ENCODE data around the gene PPP1R10.
A peak's percentile ranks its signal among the peaks of the same experiment; 100 is the strongest.

DNA sequence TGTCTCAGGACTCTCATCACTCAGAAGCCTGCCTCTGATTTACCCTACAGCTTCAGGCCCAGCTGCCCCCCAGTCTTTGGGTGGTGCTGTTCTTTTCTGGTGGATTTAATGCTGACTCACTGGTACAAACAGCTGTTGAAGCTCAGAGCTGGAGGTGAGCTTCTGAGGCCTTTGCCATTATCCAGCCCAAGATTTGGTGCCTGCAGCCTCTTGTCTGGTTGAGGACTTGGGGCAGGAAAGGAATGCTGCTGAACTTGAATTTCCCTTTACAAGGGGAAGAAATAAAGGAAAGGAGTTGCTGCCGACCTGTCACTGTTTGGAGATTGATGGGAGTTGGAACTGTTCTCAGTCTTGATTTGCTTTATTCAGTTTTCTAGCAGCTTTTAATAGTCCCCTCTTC is 26.0 kb downstream of the PPP1R10 start:
- TF ChIP-seq, protein P1, sequence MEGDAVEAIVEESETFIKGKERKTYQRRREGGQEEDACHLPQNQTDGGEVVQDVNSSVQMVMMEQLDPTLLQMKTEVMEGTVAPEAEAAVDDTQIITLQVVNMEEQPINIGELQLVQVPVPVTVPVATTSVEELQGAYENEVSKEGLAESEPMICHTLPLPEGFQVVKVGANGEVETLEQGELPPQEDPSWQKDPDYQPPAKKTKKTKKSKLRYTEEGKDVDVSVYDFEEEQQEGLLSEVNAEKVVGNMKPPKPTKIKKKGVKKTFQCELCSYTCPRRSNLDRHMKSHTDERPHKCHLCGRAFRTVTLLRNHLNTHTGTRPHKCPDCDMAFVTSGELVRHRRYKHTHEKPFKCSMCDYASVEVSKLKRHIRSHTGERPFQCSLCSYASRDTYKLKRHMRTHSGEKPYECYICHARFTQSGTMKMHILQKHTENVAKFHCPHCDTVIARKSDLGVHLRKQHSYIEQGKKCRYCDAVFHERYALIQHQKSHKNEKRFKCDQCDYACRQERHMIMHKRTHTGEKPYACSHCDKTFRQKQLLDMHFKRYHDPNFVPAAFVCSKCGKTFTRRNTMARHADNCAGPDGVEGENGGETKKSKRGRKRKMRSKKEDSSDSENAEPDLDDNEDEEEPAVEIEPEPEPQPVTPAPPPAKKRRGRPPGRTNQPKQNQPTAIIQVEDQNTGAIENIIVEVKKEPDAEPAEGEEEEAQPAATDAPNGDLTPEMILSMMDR (IDR thresholded peaks at IDR 0.05), result no peak
- TF ChIP-seq POLR2AphosphoS5 (IDR thresholded peaks at IDR 0.05; ENCODE audit: insufficient read depth in 1 of 2, low read depth in 1 of 2), result peak in 1 of 2 donors; percentile 77

Measured in vagina (tissue), 2 donors.